HFF-Myc (cell line): ENCODE data around the gene CRIP3.
"Not testable (repeated sequence)": the region's sequence is repeated elsewhere in the genome, so short reads cannot be mapped to it uniquely, and the experiment has no call there.

Experiments used
- DNase-seq: peaks from one replicate; pipeline ENCODE4 v3.0.0-alpha.2; 2011; ENCODE audit warnings: low read depth; ENCODE audit errors: extremely low read depth
- H3K4me3 ChIP-seq: replicated peaks from 2 replicates; pipeline ENCODE4 v1.5.1; 2011; ENCODE audit warnings: low read depth, mild to moderate bottlenecking, control low read depth, low read length
- TF ChIP-seq, protein P1 (sequence below): IDR thresholded peaks from 2 replicates; pipeline ENCODE4 v1.5.1; 2012; ENCODE audit warnings: mild to moderate bottlenecking, low read depth, low read length, control low read depth; ENCODE audit errors: missing control alignments

The CRIP3 gene

DNA sequence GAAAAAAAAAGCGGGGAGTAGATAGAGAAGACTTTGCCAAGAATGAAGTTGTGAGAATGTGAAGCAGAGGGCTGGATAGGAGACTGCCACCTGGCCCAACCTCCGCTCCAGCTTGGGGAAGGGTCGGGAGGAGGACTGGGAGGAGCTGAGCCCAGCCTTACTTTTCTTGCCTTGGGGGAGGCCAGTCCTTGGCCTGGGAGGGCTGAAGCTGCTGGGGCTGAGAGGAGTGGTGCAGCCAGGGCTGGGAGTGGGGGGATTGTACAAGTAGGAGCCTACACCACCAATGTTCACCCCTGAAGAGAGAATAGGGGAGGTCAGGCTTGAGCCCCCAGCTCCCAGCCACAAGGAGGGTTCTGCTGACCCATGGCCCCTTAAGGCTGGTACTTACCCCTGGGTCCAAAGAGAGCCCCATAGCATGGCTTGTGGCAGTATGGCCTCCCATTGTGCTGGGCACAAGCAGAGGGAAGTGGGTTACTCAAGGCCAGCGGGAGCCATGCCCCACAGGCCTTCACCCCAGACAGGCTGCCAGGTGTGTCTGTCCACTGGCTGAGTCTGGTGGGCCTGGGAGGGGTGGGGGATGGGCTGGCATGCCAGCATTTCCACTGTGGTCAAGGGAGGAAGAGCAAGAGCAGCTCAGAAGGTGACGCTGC, 1.1 kb downstream of the CRIP3 start:
- DNase-seq, result no peak
- H3K4me3 ChIP-seq, result no peak overlapping the region
- TF ChIP-seq, protein P1, sequence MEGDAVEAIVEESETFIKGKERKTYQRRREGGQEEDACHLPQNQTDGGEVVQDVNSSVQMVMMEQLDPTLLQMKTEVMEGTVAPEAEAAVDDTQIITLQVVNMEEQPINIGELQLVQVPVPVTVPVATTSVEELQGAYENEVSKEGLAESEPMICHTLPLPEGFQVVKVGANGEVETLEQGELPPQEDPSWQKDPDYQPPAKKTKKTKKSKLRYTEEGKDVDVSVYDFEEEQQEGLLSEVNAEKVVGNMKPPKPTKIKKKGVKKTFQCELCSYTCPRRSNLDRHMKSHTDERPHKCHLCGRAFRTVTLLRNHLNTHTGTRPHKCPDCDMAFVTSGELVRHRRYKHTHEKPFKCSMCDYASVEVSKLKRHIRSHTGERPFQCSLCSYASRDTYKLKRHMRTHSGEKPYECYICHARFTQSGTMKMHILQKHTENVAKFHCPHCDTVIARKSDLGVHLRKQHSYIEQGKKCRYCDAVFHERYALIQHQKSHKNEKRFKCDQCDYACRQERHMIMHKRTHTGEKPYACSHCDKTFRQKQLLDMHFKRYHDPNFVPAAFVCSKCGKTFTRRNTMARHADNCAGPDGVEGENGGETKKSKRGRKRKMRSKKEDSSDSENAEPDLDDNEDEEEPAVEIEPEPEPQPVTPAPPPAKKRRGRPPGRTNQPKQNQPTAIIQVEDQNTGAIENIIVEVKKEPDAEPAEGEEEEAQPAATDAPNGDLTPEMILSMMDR, result no peak

- TF ChIP-seq, protein P1, result no peak
- no peak overlapping the region for H3K4me3 ChIP-seq
- DNase-seq, result no peak
Measured at GRCh38 chr6:43306086-43306485, 2.5 kb downstream of the CRIP3 start.

GRCh38 chr6:43304882-43305281, 3.7 kb downstream of the CRIP3 start:
- DNase-seq, result no peak
- TF ChIP-seq, protein P1, result no peak
- H3K4me3 ChIP-seq, result no peak overlapping the region

- no peak overlapping the region for H3K4me3 ChIP-seq
- TF ChIP-seq, protein P1, result no peak
- DNase-seq, result no peak
Measured at GRCh38 chr6:43304361-43304760, 4.3 kb downstream of the CRIP3 start.

- H3K4me3 ChIP-seq, result no peak overlapping the region
- DNase-seq, result no peak
- TF ChIP-seq, protein P1, result no peak
Measured at GRCh38 chr6:43303751-43304331, 4.8 kb downstream of the CRIP3 start.

- not testable (repeated sequence) for DNase-seq, H3K4me3 ChIP-seq
Measured at GRCh38 chr6:43303006-43303405, 5.6 kb downstream of the CRIP3 start.

DNA sequence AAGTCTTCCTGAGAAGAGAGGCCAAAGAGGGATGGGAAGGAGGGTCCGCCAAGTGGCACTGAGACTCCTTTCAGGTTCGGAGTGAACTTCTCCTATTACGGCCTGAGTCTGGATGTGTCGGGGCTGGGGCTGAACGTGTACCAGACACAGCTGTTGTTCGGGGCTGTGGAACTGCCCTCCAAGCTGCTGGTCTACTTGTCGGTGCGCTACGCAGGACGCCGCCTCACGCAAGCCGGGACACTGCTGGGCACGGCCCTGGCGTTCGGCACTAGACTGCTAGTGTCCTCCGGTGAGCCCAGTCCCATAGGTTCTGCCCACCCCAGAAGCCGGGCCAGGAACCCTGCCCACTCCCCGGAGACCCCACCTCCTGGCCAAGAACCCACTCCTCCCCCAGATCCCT, 6.5 kb downstream of the CRIP3 start:
- H3K4me3 ChIP-seq, result no peak overlapping the region
- DNase-seq, result no peak
- TF ChIP-seq, protein P1, result no peak
